GM19035 (cell line): ENCODE measurements around the gene BMP6.

Experiments used
- ATAC-seq: cut with Tn5 transposase; IDR thresholded peaks from one replicate; pipeline ENCODE4 v1.9.1; 2021; ENCODE audit not compliant: unreplicated experiment

BMP6 gene

DNA sequence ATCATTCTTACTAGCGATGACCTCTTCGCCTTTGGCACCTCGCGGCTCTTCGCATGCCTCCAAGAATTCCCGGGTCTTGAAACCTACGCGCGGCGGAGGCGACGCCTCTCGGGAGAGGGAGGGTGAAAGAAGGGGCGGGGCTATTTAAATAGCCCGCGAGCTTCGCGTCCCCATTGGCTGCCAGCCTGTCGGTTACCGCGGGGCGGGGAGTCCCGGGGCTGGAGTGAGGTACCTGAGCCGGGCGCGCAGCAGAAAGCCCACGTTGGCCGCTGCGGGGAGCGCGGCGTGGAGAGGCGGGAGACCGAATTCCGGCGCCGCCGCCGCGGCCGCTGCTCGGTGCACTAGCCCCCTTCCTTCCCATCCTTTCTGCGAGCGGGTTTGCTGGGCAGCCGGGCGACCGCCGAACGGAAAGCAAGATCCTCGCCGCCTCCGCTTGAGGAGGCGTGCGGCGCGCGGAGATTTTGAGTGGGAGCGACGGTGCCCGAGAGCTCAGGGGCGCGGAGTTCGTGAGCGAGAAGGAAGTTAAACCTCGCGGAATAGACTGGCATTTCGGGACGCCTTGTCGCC, at the start of gene BMP6:
BMP6 (plus strand) TSS at position 251 of the 567 bp plus-strand sequence. CDS start 857 bp downstream, outside the sequence.
- ATAC-seq, result peak; percentile 71

DNA sequence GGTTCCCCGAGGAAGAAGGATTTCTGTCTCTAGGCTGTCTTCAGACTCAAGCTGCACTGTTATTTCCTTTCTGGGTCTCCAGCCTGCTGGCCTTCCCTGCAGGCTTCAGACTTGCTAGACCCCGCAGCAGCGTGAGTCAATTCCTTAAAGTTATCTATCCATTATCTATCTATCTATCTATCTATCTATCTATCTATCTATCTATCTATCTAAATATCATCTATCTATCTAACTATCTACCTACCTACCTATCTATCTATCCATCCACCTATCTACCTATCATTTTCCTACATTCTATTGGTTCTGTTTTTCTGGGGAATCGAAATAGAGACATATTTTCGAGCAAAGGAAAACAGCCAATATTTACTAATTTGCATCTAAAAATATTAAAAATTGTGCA, 48.7 kb upstream of the BMP6 start:
- ATAC-seq, result no peak

DNA sequence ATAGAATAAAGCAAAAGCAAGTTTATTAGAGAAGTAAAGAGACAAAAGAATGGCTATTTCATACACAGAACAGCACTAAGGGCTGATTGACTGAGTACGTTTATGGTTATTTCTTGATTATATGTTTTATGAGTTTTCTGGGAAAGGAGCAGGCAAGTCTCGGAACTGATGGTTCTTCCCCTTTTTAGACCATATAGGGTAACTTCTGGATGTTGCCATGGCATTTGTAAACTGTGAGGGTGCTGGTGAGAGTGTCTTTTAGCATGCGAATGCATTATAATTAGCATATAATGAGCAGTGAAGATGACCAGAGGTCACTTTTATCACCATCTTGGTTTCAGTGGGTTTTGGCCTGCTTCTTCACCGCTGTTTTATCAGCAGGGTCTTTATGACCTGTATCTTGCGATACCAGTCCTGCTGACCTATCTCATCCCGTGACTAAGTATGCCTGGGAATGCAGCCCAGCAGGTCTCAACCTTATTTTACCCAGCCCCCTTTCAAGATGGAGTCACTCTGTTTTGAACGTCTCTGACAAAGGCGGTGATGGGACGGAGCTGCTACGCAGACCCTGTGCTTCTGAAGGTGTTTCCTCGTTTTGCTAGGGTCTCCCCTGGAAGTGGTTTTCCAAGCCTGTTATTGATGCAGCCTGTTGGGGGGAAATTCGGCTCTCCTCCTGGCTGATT, 45.4 kb upstream of the BMP6 start:
- ATAC-seq, result no peak

DNA sequence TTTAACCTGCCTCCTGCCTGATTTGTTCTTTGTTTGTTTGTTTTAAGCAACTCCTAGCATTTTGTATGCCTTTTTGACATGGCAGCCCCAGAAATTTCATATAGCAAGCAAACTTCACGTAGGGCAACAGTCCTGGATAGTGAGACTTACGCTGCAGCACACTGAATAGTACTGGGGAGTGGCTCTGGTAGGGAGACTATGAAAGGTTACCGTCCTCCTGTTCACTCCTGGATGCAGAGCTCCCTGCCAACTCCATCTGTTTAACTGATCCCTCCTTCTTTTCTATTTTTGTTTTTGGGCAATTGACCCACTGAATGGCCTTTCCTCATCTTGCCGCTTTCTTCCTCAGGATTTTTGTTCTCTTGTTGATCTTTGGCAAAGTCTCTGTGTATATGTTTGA, 44.5 kb upstream of the BMP6 start:
- ATAC-seq, result no peak

DNA sequence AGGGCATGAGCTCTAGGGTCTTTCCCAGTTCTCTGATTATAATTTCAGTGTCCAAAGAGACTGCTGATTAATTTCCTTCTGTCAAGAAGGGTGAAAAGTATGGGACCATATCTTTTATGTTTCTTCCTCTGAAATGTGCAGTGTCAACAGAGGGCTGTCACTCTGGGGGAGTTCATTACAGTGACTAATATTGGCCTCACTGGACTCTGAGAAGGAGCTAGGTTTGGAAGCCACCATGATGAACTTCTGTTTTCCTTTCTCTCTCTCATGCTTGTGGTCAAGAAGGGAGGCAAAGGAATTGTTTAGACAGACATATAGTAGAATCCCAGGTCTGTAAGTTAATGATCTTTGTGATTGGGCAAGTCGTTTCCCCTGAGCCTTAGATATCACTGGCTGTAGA, 41.8 kb upstream of the BMP6 start:
- ATAC-seq, result no peak

DNA sequence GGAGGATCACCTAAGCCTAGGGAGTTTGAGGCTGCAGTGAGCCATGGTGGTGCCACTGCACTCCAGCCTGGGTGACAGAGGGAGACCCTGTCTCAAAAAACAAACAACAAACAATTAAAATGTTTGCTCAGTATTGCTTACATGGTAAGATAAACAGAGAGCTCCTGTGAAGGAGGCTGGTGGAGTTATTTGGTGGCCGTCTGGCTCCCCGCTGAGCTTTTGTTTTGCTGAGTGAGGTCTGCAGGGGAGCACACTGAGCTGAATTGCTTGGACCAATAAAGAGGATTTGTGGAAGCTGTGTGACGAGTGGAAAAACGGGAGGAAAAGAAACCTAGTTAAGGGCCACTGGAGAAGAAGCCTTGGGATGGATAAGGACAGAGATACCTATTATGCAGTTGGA, 41.1 kb upstream of the BMP6 start:
- ATAC-seq, result no peak

DNA sequence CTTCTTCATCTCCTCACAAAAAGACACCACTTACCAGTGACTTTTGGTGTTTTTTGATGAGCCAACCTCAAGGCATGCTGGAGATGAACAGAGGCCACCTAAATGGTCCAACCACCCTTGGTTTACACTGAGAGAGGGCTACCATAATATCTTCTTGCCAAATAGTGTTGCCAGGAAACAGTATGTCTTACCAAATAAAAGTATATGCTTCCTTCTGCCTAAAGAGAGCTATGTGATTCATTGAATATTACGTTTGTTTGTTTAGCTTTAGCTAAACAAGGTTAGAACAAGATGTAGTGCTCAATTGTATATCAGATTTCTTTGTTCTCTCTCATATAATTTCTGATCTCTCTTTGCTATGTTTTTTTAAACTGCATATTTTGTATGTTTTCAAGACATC, 40.6 kb upstream of the BMP6 start:
- ATAC-seq, result no peak

DNA sequence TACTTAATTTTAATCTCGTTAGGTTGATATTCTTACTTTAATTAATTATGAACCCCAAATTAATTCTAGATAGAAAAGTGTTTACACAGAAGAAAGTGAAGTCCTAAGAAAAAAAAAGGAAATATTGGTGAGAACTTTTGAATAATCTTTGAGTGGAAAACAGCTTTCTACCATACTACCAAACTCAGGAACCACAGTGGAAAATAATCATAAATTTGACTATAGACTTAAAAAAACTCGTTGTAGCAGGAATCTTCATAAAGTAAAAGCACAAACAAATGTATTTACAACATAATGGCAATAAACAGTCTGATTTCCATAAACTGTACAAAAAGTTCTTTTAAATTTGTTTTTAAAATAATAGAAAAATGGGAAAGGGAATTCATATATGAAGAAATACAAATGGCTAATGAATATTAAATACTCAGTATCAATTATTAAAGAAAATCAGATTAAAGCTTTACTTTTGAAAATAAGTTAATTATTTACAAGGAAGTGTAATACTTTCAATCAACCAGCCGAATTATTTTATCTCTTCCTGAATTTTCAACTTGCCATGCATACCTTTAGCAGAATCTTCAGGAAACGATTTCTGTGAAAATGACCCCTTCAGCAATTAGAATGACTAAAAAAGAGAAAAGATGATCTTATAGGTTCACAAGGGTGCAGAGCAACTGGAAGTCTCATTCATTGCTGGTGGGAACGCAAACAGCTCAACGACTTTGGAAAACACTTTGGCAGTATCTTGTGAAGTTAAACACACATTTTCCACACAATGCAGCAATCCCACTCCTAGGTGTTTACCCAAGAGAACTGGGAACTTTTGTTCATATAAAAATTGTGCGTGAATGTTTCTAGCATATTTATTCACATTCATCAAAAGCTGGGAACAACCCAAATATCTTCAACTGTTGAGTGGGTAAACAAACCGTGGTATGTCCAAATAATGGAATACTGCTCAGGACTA, 38.5 kb upstream of the BMP6 start:
- no peak for ATAC-seq

DNA sequence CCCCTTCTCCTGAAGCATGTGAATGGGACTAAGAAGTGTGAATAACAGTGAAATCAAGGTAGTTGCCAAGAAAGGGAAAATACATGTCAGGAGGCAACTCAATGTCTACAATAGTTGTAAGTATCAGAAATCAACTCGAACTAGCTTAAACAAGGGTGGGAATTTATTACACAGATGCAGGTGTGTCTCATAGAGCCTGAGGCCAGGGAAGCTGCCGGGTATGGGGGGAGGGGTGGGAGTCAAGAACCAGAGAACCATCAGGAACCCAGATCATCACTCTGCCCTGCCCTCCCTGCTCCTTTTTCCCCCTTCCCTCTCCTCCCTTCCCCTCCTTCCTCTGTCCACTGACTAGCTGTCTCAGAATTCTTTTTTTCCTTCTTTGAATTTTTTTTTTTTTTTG, 34.9 kb upstream of the BMP6 start:
- ATAC-seq, result no peak

DNA sequence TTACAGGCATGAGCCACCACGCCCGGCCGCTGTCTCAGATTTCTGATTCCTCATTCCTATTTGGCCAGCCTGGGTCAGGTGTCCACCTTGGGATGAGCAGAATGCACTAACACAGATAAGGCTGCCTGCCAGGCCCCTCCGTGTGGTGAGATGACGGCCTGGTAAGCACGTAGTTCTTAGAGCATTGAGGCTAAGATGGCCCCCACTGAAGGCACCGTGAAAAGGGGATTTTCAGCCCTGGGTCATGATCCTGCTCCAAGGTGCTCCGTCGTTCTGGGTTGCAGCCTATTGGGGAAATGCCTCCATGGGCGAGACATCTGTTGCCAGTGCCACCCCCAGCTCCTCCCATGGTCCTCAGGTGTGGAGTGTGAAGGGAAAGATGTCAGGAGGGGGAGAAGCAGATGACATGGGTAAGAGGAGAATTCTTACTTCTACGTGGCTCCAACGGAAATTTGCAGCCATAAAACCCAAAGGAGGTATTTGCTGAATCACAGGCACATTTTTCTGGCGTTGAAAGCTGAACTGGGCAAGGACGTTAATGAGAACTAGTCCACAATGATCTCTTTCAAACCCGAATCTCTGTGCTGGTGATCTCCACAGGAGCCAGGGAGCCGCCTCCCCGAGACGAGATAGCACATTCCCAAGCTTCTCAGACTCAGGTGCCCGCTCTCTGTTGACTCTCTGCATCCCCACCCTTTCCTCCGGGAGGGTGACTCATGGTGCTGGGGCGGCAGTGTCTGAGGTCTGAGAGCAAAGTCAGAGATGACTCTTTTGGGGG, 34.0 kb upstream of the BMP6 start:
- no peak for ATAC-seq

DNA sequence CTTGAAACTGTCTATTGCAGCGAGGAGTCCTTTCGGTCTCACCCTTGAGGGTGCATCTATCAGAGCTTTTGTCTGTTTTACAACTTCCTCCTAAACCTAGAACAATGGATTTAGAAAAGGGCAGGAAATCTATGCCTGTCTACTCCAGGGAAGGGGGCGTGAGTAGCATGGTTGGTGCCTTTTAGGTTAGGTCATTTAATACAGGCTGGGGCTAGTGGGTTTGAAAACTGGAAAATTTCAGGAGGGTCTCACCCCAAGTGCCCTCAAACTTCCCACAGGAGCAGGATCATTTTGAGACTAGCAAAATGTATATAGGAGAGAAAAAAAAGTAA, 33.5 kb upstream of the BMP6 start:
- ATAC-seq, result no peak

DNA sequence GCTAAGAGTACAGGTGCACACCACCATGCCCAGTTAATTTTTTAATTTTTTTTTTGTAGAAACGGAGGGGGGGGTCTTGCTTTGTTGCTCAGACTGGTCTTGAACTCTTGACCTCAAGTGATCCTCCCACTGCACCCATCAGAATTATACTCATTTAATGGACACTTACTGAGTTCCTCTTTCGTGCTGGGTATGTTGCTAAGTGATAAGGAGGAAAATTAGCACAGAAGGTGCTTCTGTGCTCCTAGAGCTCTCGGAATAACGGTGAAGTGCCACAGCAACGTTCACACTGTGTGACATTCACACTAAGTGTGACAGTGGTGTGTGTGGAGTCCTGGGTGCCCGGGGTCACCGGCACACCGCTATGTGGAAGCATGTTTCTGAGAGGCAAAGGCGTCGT, 32.1 kb upstream of the BMP6 start:
- ATAC-seq, result no peak

DNA sequence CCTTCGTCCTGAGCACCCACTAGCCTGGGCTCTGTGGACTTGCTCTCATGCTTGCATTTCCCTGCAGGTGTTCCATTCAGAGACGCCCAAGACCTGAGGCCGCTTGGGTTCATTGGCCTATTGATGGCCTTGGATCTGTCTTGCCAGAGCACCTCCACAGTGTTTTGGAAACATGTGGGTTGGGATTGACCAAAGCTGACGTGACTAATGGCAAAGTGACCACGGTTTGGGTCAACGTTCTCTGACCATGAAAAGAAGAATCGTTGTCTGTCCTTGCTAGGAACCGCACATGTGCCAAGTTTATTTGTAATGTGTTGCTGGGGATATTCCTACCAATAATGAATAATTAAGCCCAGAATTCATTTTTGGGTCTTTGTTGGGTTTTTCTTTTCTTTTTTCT, 29.8 kb upstream of the BMP6 start:
- no peak for ATAC-seq

DNA sequence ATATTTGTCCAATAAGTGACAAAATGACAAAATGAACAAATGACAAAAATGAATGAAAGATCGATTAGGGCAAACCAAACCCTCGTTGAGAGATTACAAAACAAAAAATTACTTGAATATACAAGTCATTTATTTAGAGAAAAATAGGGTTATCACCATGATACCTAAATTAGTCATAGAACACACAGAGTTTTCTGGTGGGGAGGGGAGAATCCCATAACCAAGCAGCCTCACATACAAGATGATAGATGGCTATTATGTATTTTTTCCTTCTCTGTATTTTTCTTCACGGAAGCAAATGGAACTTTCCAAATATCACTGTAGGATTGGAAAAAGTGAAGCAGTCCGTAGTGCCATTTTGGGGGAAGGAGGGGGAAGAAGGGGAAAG, 28.5 kb upstream of the BMP6 start:
- ATAC-seq, result no peak

DNA sequence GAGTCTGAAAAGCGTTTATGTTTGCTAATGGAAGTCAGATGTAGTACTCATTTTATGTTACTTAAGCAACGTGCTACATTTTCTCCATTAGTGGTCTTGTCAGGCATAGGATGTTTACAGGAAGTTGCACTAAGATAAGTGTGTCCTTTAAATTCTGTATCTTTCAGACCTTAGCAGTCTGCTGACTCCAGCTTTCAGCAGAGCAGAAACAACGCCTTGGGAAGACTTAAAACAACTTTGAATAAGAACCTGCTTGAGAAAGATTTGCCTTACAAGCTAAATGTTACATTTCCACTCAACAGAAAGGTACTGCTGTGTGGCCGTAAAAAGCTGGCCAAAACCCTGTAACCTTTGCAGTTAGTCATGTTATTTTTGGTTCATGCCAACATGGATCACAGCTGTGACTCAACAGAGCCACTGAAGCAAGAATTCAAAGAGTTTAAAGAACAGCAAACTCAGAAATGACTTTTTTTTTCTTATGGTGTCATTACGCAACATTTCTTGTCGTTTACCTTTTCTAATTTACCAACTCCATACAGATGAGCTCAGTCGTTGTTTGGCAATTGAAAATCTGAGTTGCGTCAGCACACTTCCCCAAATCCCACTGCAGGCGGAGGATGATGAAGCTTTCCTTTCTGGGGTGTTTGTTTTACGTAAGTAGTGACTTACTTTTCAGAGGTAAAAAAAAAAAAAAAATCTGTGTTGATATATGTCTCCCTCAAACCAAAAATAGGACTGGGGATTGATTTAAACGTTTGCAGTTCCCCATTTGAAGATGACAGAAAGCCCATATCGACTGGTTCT, 27.9 kb upstream of the BMP6 start:
- ATAC-seq, result no peak

DNA sequence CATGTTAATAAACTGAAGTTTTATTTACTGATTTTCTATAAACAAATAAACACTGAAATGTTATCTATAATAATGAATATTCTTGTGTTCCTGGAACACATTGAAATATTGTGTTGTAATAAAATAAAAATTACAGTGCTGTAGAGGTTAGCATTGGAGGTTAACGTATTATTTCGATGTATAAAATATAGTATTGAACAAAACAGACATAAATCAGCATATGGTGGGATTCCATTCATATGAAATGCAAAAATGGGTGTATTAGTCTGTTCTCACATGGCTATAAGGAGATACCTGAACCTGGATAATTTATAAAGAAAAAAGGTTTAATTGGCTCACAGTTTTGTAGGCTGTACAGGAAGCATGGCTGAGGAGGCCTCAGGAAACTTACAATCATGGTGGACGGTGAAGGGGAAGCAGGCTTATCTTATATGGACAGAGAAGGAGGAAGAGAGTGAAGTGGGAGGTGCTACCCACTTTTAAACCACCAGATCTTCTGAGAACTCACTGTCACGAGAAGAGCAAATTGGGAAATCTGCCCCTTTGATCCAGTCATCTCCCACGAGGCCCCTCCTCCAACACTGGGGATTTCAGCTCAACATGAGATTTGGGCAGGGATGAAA, 24.6 kb upstream of the BMP6 start:
- no peak for ATAC-seq

DNA sequence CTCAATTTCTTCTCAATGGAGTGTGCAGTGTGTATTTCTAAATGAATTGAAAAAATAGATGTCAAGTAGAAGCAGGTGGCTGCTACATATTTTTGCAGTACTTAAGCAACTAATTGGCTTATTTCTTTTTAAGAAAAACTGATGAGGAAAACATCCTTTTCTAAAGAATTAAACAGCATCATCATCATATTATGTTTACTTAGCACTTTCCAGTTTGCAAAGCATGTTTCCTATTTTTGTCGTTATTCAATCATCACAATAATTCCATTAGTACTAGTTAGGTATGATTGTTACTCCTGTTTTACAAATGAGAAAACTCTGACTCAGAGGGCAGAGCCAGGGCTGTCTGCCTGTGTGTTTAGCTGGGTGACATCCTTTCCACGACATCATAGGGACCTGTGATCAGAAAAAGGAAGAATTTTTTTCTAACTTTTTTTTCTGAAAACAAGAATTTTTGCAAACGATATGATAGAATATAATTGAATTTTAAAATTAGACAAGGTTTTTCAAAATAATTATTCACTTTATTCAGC, 22.7 kb upstream of the BMP6 start:
- no peak for ATAC-seq

DNA sequence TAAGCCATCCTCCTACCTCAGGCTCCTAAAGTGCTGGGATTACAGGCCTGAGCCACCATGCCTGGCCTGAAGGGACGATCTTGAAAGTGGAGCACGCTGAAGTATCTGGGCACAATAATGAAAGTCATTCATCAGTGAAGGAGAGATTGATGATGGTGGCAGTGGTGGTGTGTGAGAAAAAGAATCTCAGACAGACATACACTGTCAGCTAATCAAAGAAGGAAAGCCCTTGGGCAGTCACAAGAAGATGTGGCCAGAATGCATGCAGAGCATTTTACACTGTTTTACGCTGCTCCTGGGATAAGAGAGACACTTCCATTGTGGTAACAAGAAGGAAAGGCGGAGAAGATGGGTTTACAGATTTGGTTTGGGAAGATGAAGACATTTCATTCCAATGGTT, 20.4 kb upstream of the BMP6 start:
- no peak for ATAC-seq

DNA sequence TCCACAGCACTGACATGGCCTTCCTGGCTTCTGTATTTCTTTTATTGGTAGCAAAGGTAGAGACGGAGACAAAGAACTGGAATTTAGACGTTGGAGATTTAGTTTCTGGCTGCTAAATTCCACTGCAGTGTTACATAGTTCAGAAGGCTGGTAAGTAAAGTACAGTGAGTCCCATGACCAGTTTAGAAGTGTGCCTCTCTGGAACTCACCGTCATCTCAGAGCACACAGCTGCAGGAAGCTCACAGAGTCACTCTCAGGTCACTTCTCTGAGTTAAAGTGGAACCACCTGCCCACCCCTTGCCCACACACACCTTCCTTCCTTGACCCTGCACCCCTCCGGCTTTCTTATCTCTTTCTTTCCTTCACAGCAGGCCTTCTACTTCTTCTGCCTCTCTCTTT, 19.6 kb upstream of the BMP6 start:
- no peak for ATAC-seq

DNA sequence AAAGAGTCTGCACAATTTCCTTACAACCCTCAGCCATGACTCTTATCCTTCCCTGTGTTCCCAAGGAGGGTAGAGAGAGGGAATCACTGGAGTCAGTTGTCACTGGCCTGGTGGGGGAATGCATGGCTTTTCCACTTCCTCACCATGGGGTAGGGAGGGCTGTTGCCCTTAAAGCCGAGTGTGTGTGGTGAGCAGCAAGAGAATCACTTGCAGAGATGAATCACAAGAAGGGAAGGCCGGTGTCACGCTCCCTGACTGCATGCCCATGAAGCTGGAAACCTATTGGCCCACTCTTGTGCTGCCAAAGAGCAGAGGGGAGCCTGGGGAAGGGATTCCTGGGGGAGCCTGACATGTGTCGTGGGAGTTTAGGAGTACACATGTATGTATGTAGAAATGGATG, 18.1 kb upstream of the BMP6 start:
- no peak for ATAC-seq
